ENCODE data around the gene VWA8.
"Not testable (repeated sequence)": the region's sequence is repeated elsewhere in the genome, so short reads cannot be mapped to it uniquely, and the experiment has no call there.

Gene VWA8

GRCh38 chr13:41547251-41548000 is 413.5 kb downstream of the VWA8 start:
- DNase-seq = no peak

- no peak for DNase-seq
Observed at GRCh38 chr13:41546372-41547190, 414.3 kb downstream of the VWA8 start.

GRCh38 chr13:41545432-41545707 is 415.5 kb downstream of the VWA8 start:
- no peak for DNase-seq

GRCh38 chr13:41543664-41544300 is 417.1 kb downstream of the VWA8 start:
- DNase-seq = no peak

GRCh38 chr13:41542799-41543198 is 418.1 kb downstream of the VWA8 start:
- DNase-seq = not testable (repeated sequence)

- DNase-seq = no peak
Observed at GRCh38 chr13:41542281-41542680, 418.6 kb downstream of the VWA8 start.

GRCh38 chr13:41541142-41541938 is 419.6 kb downstream of the VWA8 start:
- DNase-seq = no peak

GRCh38 chr13:41540240-41540639 is 420.7 kb downstream of the VWA8 start:
- DNase-seq = not testable (repeated sequence)

- DNase-seq = no peak
Observed at GRCh38 chr13:41533266-41534052, 427.4 kb downstream of the VWA8 start.

GRCh38 chr13:41528021-41528420 is 432.9 kb downstream of the VWA8 start:
- no peak for DNase-seq

GRCh38 chr13:41520660-41521630 is 440.0 kb downstream of the VWA8 start:
- DNase-seq = no peak

- DNase-seq = no peak
Observed at GRCh38 chr13:41520016-41520659, 440.8 kb downstream of the VWA8 start.

Measured in activated CD8-positive, alpha-beta memory T cell treated with anti-CD3 and anti-CD28 coated beads, Interleukin-2, amount 50 U/mL, for 48 hours (primary cell).